GM12878 (cell line): ENCODE data around the gene NFKB2. TPM values are rescaled to one million over a fixed set of nuclear protein-coding genes. Genes with fewer than 3 reads are reported as not detected.

ENCODE experiments used
- ATAC-seq: fragments of 200-7000 bp; cut with Tn5 transposase; 3 replicates; pipeline ENCODE4 v1.9.1; 2020; ENCODE audit warnings: mild to moderate bottlenecking, moderate library complexity
- BruUV-seq: library from RNA; stranded (reverse); fragments of 400-500 nt; replicated peaks from 2 replicates; lab custom pipeline; 2021; lab: Mats Ljungman, UMichigan
- CTCF ChIA-PET: fragments of 300-600 bp; sonication (Branson Sonifier 250); formaldehyde crosslinking; extraction: SDS; loops from one replicate; lab custom pipeline; 2021; ENCODE audit warnings: inconsistent platforms; lab: Yijun Ruan, JAX
- POLR2A ChIA-PET: fragments of 350-600 bp; formaldehyde crosslinking; extraction: SDS; loops from one replicate; lab custom pipeline; 2021; ENCODE audit warnings: inconsistent platforms; lab: Charles Lee
- RAD21 ChIA-PET: fragments of 300-600 bp; sonication (Branson Sonifier 250); formaldehyde crosslinking; loops from one replicate; lab custom pipeline; 2023; ENCODE audit warnings: antibody characterized with exemption; ENCODE audit not compliant: unreplicated experiment; lab: Charles Lee
- SMC1A ChIA-PET: fragments of 300-600 bp; sonication (Branson Sonifier 250); formaldehyde crosslinking; loops from one replicate; lab custom pipeline; 2023; ENCODE audit not compliant: unreplicated experiment, uncharacterized antibody; lab: Charles Lee
- DNase-seq: peaks from one replicate; pipeline ENCODE4 v3.0.0-alpha.2; 2011; ENCODE audit warnings: low read depth, low spot score
- FAIRE-seq: peaks from 3 replicates; lab custom pipeline; 2011; peaks lifted over from hg19 to GRCh38; lab: Jason Lieb, UNC
- H2AFZ ChIP-seq: 2 replicates; pipeline ENCODE4 v1.6.0; 2011; ENCODE audit warnings: low read depth, low read length, control low read depth; ENCODE audit not compliant: control insufficient read depth
- H3K27ac ChIP-seq: 2 replicates; pipeline ENCODE4 v1.5.1; 2011; ENCODE audit warnings: control low read depth; ENCODE audit not compliant: control insufficient read depth, insufficient read depth
- H3K27me3 ChIP-seq, 2 experiments: replicated peaks in 1 of 2; 2 replicates each; pipeline versions ENCODE4 v1.6.0 to v1.6.1; 2011; ENCODE audit warnings: low read length in 1 of 2; ENCODE audit not compliant: control insufficient read depth in 2 of 2, insufficient read depth in 2 of 2
- H3K36me3 ChIP-seq, 2 experiments: 2 replicates each; pipeline ENCODE4 v1.5.1; 2011; ENCODE audit warnings: low read length in 1 of 2; ENCODE audit not compliant: control insufficient read depth in 2 of 2, insufficient read depth in 2 of 2
- H3K4me1 ChIP-seq: 2 replicates; pipeline ENCODE4 v1.6.1; 2011; ENCODE audit warnings: mild to moderate bottlenecking, low read length, moderate library complexity, mixed read lengths; ENCODE audit not compliant: control insufficient read depth, insufficient read depth
- H3K4me2 ChIP-seq: 2 replicates; pipeline ENCODE4 v1.6.0; 2011; ENCODE audit warnings: control low read depth; ENCODE audit not compliant: control insufficient read depth, insufficient read depth
- H3K4me3 ChIP-seq: fragments of 200-600 bp; sonication (generic); 2 replicates; pipeline ENCODE4 v1.5.1; 2016
- H3K79me2 ChIP-seq: 2 replicates; pipeline ENCODE4 v1.6.0; 2011; ENCODE audit warnings: low read length; ENCODE audit not compliant: control insufficient read depth, insufficient read depth
- H3K9ac ChIP-seq: 2 replicates; pipeline ENCODE4 v1.8.0; 2011; ENCODE audit warnings: low read length, control low read depth, mixed read lengths; ENCODE audit not compliant: control insufficient read depth, insufficient read depth
- H3K9me3 ChIP-seq: replicated peaks from 3 replicates; pipeline ENCODE4 v1.5.1; 2011; ENCODE audit warnings: mild to moderate bottlenecking, low read length; ENCODE audit not compliant: control insufficient read depth, insufficient read depth
- H4K20me1 ChIP-seq: 2 replicates; pipeline ENCODE4 v1.6.0; 2011; ENCODE audit not compliant: control insufficient read depth, insufficient read depth
- ASH2L ChIP-seq: fragments of 300-600, 200-600 bp; sonication (generic); IDR thresholded peaks from 2 replicates; pipeline ENCODE4 v1.6.1; 2017; ENCODE audit warnings: low read depth, mild to moderate bottlenecking, borderline replicate concordance
- BACH1 ChIP-seq: fragments of 450-650 bp; IDR thresholded peaks from 2 replicates; pipeline ENCODE4 v1.6.1; 2017; ENCODE audit warnings: mild to moderate bottlenecking, borderline replicate concordance
- BRCA1 ChIP-seq: IDR thresholded peaks from 2 replicates; pipeline ENCODE4 v1.6.1; 2011; ENCODE audit warnings: low read depth, low read length, improper control_type of control experiment
- CBX5 ChIP-seq: sonication (generic); IDR thresholded peaks from 2 replicates; pipeline ENCODE4 v1.6.1; 2016; ENCODE audit warnings: low read depth, moderate library complexity, mild to moderate bottlenecking, inconsistent platforms
- JUND ChIP-seq: IDR thresholded peaks from 2 replicates; pipeline ENCODE4 v1.6.1; 2012; ENCODE audit warnings: low read depth, mild to moderate bottlenecking, low read length, improper control_type of control experiment, moderate library complexity
- NFIC ChIP-seq: IDR thresholded peaks from 2 replicates; pipeline ENCODE4 v1.6.1; 2012; ENCODE audit warnings: low read depth, mild to moderate bottlenecking, inconsistent platforms, low read length, moderate library complexity
- NFYB ChIP-seq: IDR thresholded peaks from 2 replicates; pipeline ENCODE4 v1.6.1; 2011; ENCODE audit warnings: low read depth, mild to moderate bottlenecking, low read length, improper control_type of control experiment, moderate library complexity; ENCODE audit not compliant: insufficient read depth
- NKRF ChIP-seq: fragments of 450-650 bp; conservative IDR thresholded peaks from 2 replicates; pipeline ENCODE4 v1.6.1; 2017; ENCODE audit warnings: mild to moderate bottlenecking, moderate library complexity
- PAX8 ChIP-seq: fragments of 450-650 bp; IDR thresholded peaks from 2 replicates; pipeline ENCODE4 v1.6.1; 2017; ENCODE audit warnings: mild to moderate bottlenecking, moderate library complexity
- POU2F2 ChIP-seq: IDR thresholded peaks from 3 replicates; pipeline ENCODE4 v1.6.1; 2011; ENCODE audit warnings: low read depth, mild to moderate bottlenecking, low read length, borderline replicate concordance
- RELA ChIP-seq: fragments of 450-650 bp; IDR thresholded peaks from 2 replicates; pipeline ENCODE4 v1.8.0; 2014; ENCODE audit warnings: borderline replicate concordance; ENCODE audit not compliant: partially characterized antibody
- SKIL ChIP-seq: fragments of 450-650 bp; IDR thresholded peaks from 2 replicates; pipeline ENCODE4 v1.6.1; 2017; ENCODE audit warnings: mild to moderate bottlenecking, low read depth, inconsistent platforms; ENCODE audit not compliant: poor library complexity, severe bottlenecking
- SP1 ChIP-seq: IDR thresholded peaks from one replicate; pipeline ENCODE4 v1.6.1; 2011; ENCODE audit warnings: low read depth, low read length
- ZZZ3 ChIP-seq: IDR thresholded peaks from 2 replicates; pipeline ENCODE4 v1.6.1; 2011; ENCODE audit warnings: low read depth; ENCODE audit not compliant: control insufficient read depth, insufficient read length
- WGBS: methylation state at CpG from one replicate; pipeline ENCODE4 v1.1.6; 2016; ENCODE audit warnings: low lambda C conversion rate; ENCODE audit not compliant: insufficient replicate concordance, insufficient coverage; ENCODE audit errors: missing lambda C conversion rate; 5-methylcytosine and 5-hydroxymethylcytosine counted together
- in situ Hi-C: fragments of 300-500 bp; cut with MboI; formaldehyde crosslinking; loops from 9 replicates; pipeline ENCODE4 v1.14.3; 2018; ENCODE audit warnings: mixed read lengths
- intact Hi-C: fragments of 100-400 bp; cut with micrococcal nuclease; formaldehyde crosslinking; loops from one replicate; pipeline ENCODE4 v1.14.2; 2022; ENCODE audit not compliant: unreplicated experiment
- polyA plus RNA-seq, 11 experiments: library from polyadenylated mRNA; depleted of rRNA in 4 of 11; unstranded in 6 of 11; stranded (reverse) in 5 of 11; fragments of >200 nt; fragmentation: Nextera tagmentation in 4 of 11; fragmentation: Illumina TruSeq in 1 of 11; extraction: Ambion mirVana in 4 of 11; extraction: Trizol in 1 of 11; gene quantifications; 1 replicate in 1 of 11; 2 replicates in 10 of 11; pipeline versions ENCODE4 v1.2.1 to v1.2.3, GENCODE V29; 2011 to 2016; ENCODE audit warnings: inconsistent platforms in 2 of 11, missing spikeins in 2 of 11, low read depth in 1 of 11
- total RNA-seq, 4 experiments: library from RNA; depleted of rRNA in 3 of 4; stranded (reverse); fragments of >200 nt in 3 of 4; fragmentation: Illumina TruSeq in 1 of 4; extraction: Trizol in 1 of 4; gene quantifications; 2 replicates each; pipeline versions ENCODE4 v1.2.1 to v1.2.3, GENCODE V29; 2013 to 2021

Gene NFKB2
- total and polyA plus RNA-seq, 10 of the 15 experiments (the other 5 are each of a cell fraction or from before 2014, with no cell fraction given) = 0.56 to 144 (median 49.4) TPM

- Histone ChIP-seq H3K9ac (no peak overlapping the region), H2AFZ (no peak overlapping the region), H3K79me2 (no peaks in the 10 kb centered on the region), H3K36me3 (no peaks in the 10 kb centered on the region), H3K27ac (no peak overlapping the region), H3K9me3 (no peaks in the 10 kb centered on the region), H3K4me2 (no peak overlapping the region), H4K20me1 (peaks cover 5% of the 10 kb centered on the region; the same call in 1 of the 2 replicates), H3K4me3 (no peak overlapping the region), H3K4me1 (peaks cover 10% of the 10 kb centered on the region), H3K27me3 (peaks cover 14 to 16% of the 10 kb centered on the region in 2 experiments)
- ATAC-seq (no peak), FAIRE-seq (no peak), DNase-seq (no peak)
- ChIA-PET POLR2A (no interaction called here), RAD21 (interaction anchor here (1.0 kb wide), 1 partner anchor 64 kb away, joined by 3 read pairs; no protein-coding TSS in a partner anchor), SMC1A (no interaction called here), CTCF (no interaction called here)
- no TSS peak for BruUV-seq
- in situ Hi-C loops (no loop called here), intact Hi-C loops (no loop called here)
- 18% methylated on average over 16 of the region's 20 CpGs for WGBS
- TF ChIP-seq BRCA1 (no peak), SP1 (no peak), NKRF (no peak), BACH1 (no peak), NFYB (no peak), ZZZ3 (no peak), CBX5 (no peak), ASH2L (no peak), JUND (no peak), SKIL (no peak), NFIC (no peak), PAX8 (no peak), POU2F2 (no peak), RELA (no peak)
Observed at GRCh38 chr10:102414749-102415148, 19.2 kb downstream of the NFKB2 start.
